B cell (primary cell): ENCODE data around the gene CDH13. TPM values are rescaled to one million over a fixed set of nuclear protein-coding genes. Genes with fewer than 3 reads are reported as not detected.

Experiments used
- ATAC-seq: fragments of 200-7000 bp; cut with Tn5 transposase; one replicate; pipeline ENCODE4 v1.10.0; 2021; ENCODE audit warnings: low read depth, mild to moderate bottlenecking, moderate number of reproducible peaks, moderate library complexity
- CTCF ChIA-PET: fragments of 350-600 bp; sonication (Branson Sonifier 250); formaldehyde crosslinking; loops from one replicate; lab custom pipeline; 2021; ENCODE audit warnings: antibody characterized with exemption, inconsistent platforms; lab: Charles Lee
- POLR2A ChIA-PET: fragments of 350-600 bp; sonication (Branson Sonifier 250); formaldehyde crosslinking; loops from one replicate; lab custom pipeline; 2021; ENCODE audit warnings: antibody characterized with exemption; lab: Charles Lee
- DNase-seq: peaks from one replicate; pipeline ENCODE4 v3.0.0; 2013
- H2AFZ ChIP-seq: 2 replicates; pipeline ENCODE4 v1.6.1; 2012; ENCODE audit warnings: mild to moderate bottlenecking, low read depth, low read length; ENCODE audit not compliant: insufficient read depth, poor library complexity, severe bottlenecking
- H3K27ac ChIP-seq, 2 donors: 1 replicate in 1 of 2; 2 replicates in 1 of 2; pipeline ENCODE4 v1.5.1; 2012 to 2013; ENCODE audit warnings: low read length in 2 of 2, mild to moderate bottlenecking in 2 of 2, moderate library complexity in 1 of 2
- H3K27me3 ChIP-seq, 4 experiments: fragments of 200-600 bp in 1 of 4; sonication (generic) in 1 of 4; replicated peaks in 1 of 4; 1 replicate in 2 of 4; 2 replicates in 2 of 4; pipeline versions ENCODE4 v1.6.1 to v1.7.0; 2013 to 2016; ENCODE audit warnings: low read length in 3 of 4, mild to moderate bottlenecking in 2 of 4, mixed read lengths in 1 of 4, moderate library complexity in 1 of 4; ENCODE audit not compliant: insufficient read depth in 4 of 4, control insufficient read depth in 3 of 4; ENCODE audit errors: control extremely low read depth in 1 of 4
- H3K36me3 ChIP-seq, 2 experiments: replicated peaks in 1 of 2; 1 replicate in 1 of 2; 2 replicates in 1 of 2; pipeline versions ENCODE4 v1.6.1 to v1.7.1; 2013; ENCODE audit warnings: low read length in 1 of 2; ENCODE audit not compliant: insufficient read depth in 2 of 2, control insufficient read depth in 1 of 2; ENCODE audit errors: control extremely low read depth in 1 of 2, extremely low read depth in 1 of 2
- H3K4me1 ChIP-seq, 2 donors: fragments of 200-600 bp in 1 of 2; sonication (generic) in 1 of 2; 1 replicate in 1 of 2; 2 replicates in 1 of 2; pipeline versions ENCODE4 v1.5.1 to v1.6.1; 2013 to 2017; ENCODE audit warnings: low read length in 2 of 2; ENCODE audit not compliant: control insufficient read depth in 2 of 2, insufficient read depth in 2 of 2
- H3K4me2 ChIP-seq: replicated peaks from 2 replicates; pipeline ENCODE3; 2012; ENCODE audit warnings: mild to moderate bottlenecking, low read depth, low read length; ENCODE audit not compliant: poor library complexity, severe bottlenecking
- H3K4me3 ChIP-seq, 5 experiments: fragments of 200-600 bp in 1 of 5; sonication (generic) in 1 of 5; 1 replicate in 3 of 5; 2 replicates in 2 of 5; pipeline versions ENCODE4 v1.5.1 to v1.7.0; 2011 to 2016; ENCODE audit warnings: low read length in 4 of 5, mild to moderate bottlenecking in 4 of 5, low read depth in 2 of 5, control low read depth in 1 of 5, moderate library complexity in 1 of 5; ENCODE audit not compliant: insufficient read depth in 1 of 5; ENCODE audit errors: control extremely low read depth in 1 of 5, extremely low read depth in 1 of 5
- H3K79me2 ChIP-seq: fragments of 200-600 bp; sonication (generic); one replicate; pipeline ENCODE4 v1.6.0; 2016; ENCODE audit warnings: low read length; ENCODE audit not compliant: control insufficient read depth, insufficient read depth
- H3K9ac ChIP-seq: fragments of 200-600 bp; sonication (generic); 2 replicates; pipeline ENCODE4 v1.6.1; 2017; ENCODE audit warnings: mild to moderate bottlenecking, low read length, moderate library complexity
- H3K9me3 ChIP-seq, 3 donors: one replicate each; pipeline versions ENCODE4 v1.6.1 to v1.7.1; 2013; ENCODE audit warnings: low read length in 2 of 3; ENCODE audit not compliant: control insufficient read depth in 2 of 3, insufficient read depth in 1 of 3; ENCODE audit errors: control extremely low read depth in 1 of 3
- H4K20me1 ChIP-seq: 2 replicates; pipeline ENCODE4 v1.6.0; 2012; ENCODE audit warnings: mild to moderate bottlenecking, low read length; ENCODE audit not compliant: insufficient read depth, control insufficient read depth, poor library complexity, severe bottlenecking
- H3K27ac Mint-ChIP-seq: one replicate; pipeline ENCODE4 v1.8.0; 2021; ENCODE audit warnings: mixed read lengths
- H3K27me3 Mint-ChIP-seq: one replicate; pipeline ENCODE4 v1.8.0; 2021; ENCODE audit warnings: mixed read lengths
- H3K4me1 Mint-ChIP-seq: one replicate; pipeline ENCODE4 v1.8.0; 2021; ENCODE audit warnings: mixed read lengths
- H3K4me3 Mint-ChIP-seq: one replicate; pipeline ENCODE4 v1.8.0; 2021; ENCODE audit warnings: mixed read lengths
- H3K9me3 Mint-ChIP-seq: one replicate; pipeline ENCODE4 v1.8.0; 2022; ENCODE audit warnings: mixed read lengths; ENCODE audit not compliant: insufficient read depth
- EZH2 ChIP-seq: IDR thresholded peaks from 2 replicates; pipeline ENCODE4 v1.6.1; 2012; ENCODE audit warnings: borderline replicate concordance, low read depth, mild to moderate bottlenecking, moderate library complexity, low read length; ENCODE audit not compliant: insufficient read depth, poor library complexity, severe bottlenecking
- WGBS: methylation state at CpG from one replicate; pipeline ENCODE4 v1.1.5; 2013; ENCODE audit warnings: missing lambda C conversion rate; ENCODE audit not compliant: insufficient coverage; 5-methylcytosine and 5-hydroxymethylcytosine counted together
- intact Hi-C: fragments of 100-400 bp; cut with micrococcal nuclease; formaldehyde crosslinking; loops from one replicate; pipeline ENCODE4 v1.10.0; 2022
- polyA plus RNA-seq: library from polyadenylated mRNA; depleted of rRNA; stranded (reverse); fragments of >200 nt; gene quantifications from 2 replicates; pipeline ENCODE4 v1.2.3, GENCODE V29; 2012
- total RNA-seq, 2 donors: library from RNA; stranded (reverse); fragments of 120-200 nt in 1 of 2; gene quantifications; 1 replicate in 1 of 2; 2 replicates in 1 of 2; pipeline versions ENCODE4 v1.2.3 to v1.2.4, GENCODE V29; 2013 to 2022
- TF ChIP-seq, protein P1 (sequence below): fragments of 200-600 bp; IDR thresholded peaks from one replicate; pipeline ENCODE4 v1.8.0; 2022; ENCODE audit warnings: antibody characterized with exemption, mild to moderate bottlenecking

The CDH13 gene
- total and polyA plus RNA-seq, 2 donors (not counting 1 experiment from before 2014, with no cell fraction given) = not detected

DNA sequence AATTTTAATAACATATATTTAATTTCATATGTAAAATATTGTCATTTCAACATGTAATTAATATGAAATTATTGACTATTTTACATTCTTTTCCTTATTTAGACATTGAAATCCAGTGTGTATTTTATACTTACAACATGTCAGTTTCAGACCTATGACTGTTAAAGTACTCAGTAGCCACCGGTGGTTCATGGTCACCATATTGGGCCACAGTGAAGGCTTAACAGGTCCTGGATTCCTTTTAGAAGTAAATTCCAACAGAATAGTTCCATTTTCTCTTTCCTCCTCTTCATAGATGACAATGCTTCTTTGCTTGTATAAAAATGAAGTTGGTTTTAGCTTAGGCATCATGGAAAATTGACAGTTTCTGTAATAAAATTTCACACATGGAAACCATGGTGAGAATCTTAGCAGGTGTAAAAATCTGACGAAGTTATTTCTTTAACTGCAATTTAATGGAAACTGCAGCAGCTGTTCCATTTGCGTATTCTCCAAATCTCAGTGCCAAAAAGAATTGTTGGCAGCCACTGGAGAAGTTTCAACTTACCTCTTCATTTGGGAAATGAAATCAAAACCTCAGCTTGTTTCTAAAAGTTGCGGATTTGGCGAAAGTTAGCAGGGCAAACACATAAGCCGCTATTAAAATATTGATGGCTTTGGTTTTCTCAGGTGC is 231.1 kb downstream of the CDH13 start:
- WGBS = 96% methylated on average over 5 of the region's 6 CpGs
- ATAC-seq = no peak
- no peaks in the 10 kb centered on the region for H3K27me3 ChIP-seq
- H3K79me2 ChIP-seq = no peaks in the 10 kb centered on the region
- H2AFZ ChIP-seq = no peak overlapping the region
- H3K9ac ChIP-seq = no peak overlapping the region
- H3K4me1 Mint-ChIP-seq = no peaks in the 10 kb centered on the region
- H3K36me3 ChIP-seq = no peaks in the 10 kb centered on the region
- TF ChIP-seq EZH2 = no peak
- TF ChIP-seq, protein P1, sequence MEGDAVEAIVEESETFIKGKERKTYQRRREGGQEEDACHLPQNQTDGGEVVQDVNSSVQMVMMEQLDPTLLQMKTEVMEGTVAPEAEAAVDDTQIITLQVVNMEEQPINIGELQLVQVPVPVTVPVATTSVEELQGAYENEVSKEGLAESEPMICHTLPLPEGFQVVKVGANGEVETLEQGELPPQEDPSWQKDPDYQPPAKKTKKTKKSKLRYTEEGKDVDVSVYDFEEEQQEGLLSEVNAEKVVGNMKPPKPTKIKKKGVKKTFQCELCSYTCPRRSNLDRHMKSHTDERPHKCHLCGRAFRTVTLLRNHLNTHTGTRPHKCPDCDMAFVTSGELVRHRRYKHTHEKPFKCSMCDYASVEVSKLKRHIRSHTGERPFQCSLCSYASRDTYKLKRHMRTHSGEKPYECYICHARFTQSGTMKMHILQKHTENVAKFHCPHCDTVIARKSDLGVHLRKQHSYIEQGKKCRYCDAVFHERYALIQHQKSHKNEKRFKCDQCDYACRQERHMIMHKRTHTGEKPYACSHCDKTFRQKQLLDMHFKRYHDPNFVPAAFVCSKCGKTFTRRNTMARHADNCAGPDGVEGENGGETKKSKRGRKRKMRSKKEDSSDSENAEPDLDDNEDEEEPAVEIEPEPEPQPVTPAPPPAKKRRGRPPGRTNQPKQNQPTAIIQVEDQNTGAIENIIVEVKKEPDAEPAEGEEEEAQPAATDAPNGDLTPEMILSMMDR = no peak
- intact Hi-C loops = no loop called here
- no peak overlapping the region for H3K27ac ChIP-seq
- no peaks in the 10 kb centered on the region for H3K4me1 ChIP-seq
- CTCF ChIA-PET = no interaction called here
- no peaks in the 10 kb centered on the region for H3K27me3 Mint-ChIP-seq
- H3K9me3 Mint-ChIP-seq = no peaks in the 10 kb centered on the region
- H3K4me3 Mint-ChIP-seq = no peak overlapping the region
- POLR2A ChIA-PET = no interaction called here
- H3K4me3 ChIP-seq = no peak overlapping the region
- no peak overlapping the region for H3K27ac Mint-ChIP-seq
- H4K20me1 ChIP-seq = no peaks in the 10 kb centered on the region
- H3K4me2 ChIP-seq = no peak overlapping the region
- no peak for DNase-seq
- no peaks in the 10 kb centered on the region for H3K9me3 ChIP-seq

DNA sequence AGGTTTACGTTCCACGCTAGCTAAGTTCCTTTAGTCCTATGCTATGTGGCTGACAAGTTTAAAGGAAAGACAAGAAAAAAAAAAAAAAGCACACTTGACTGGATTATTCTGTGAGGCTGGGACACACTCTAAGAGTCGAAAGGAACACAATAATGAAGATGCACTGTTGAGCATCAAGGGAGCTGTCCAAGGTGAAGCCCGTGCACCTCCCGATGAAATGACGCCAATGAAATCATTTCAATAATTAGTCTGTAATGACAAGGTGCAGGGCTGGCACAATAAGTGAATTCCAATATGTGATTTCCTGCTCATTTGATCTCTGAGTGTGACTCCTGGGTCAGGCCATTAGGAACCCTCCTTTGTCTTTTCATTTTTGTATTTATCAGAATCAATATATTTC is 232.9 kb downstream of the CDH13 start:
- H3K27me3 Mint-ChIP-seq = no peaks in the 10 kb centered on the region
- no peak for TF ChIP-seq EZH2
- TF ChIP-seq, protein P1 = no peak
- Histone ChIP-seq H3K27me3 (no peaks in the 10 kb centered on the region), H3K36me3 (no peaks in the 10 kb centered on the region), H3K79me2 (no peaks in the 10 kb centered on the region), H3K4me3 (no peak overlapping the region), H3K4me2 (no peak overlapping the region), H3K27ac (no peak overlapping the region), H4K20me1 (no peaks in the 10 kb centered on the region), H3K9ac (no peak overlapping the region), H2AFZ (no peak overlapping the region), H3K4me1 (no peaks in the 10 kb centered on the region), H3K9me3 (peaks cover 0 to 1% (median 0%) of the 10 kb centered on the region in 3 donors)
- ChIA-PET POLR2A (no interaction called here), CTCF (no interaction called here)
- DNase-seq = no peak
- no peak for ATAC-seq
- no peak overlapping the region for H3K27ac Mint-ChIP-seq
- H3K9me3 Mint-ChIP-seq = peaks cover 5% of the 10 kb centered on the region
- H3K4me3 Mint-ChIP-seq = no peak overlapping the region
- 93% methylated on average over 6 of the region's 6 CpGs for WGBS
- intact Hi-C loops = no loop called here
- H3K4me1 Mint-ChIP-seq = no peaks in the 10 kb centered on the region
